Airway epithelial cell (primary cell): ENCODE measurements around the gene C22orf42. TPM values are rescaled to one million over a fixed set of nuclear protein-coding genes. Genes with fewer than 3 reads are reported as not detected.

ENCODE experiments used
- total RNA-seq: library from RNA; depleted of rRNA; stranded (reverse); fragments of >200 nt; gene quantifications from 2 replicates; pipeline ENCODE4 v1.2.3, GENCODE V29; 2015

Gene C22orf42
- not detected in 2 replicates for total RNA-seq

GRCh38 chr22:32158712-32159533 lies at the start of gene C22orf42:
Gene C22orf42 (minus strand): TSS chr22:32159303. CDS start chr22:32159215, 88 bp downstream.

GRCh38 chr22:32204856-32205722 lies 46.0 kb upstream of the C22orf42 start, which contains the start of gene RFPL2:
Gene RFPL2 (minus strand): TSS chr22:32205073. CDS start chr22:32202451, 2,622 bp downstream.

Other genes starting within 250 kb of the C22orf42 start
- gene YWHAH, start 214.8 kb downstream of the C22orf42 start, total RNA-seq = 66.4 and 74.2 TPM in 2 replicates
- 0.09 and 0.21 TPM in 2 replicates for gene SLC5A1, start 116.0 kb downstream of the C22orf42 start, total RNA-seq
- gene RFPL2, start 45.8 kb upstream of the C22orf42 start, total RNA-seq = not detected in 2 replicates
- not detected in 2 replicates for gene SLC5A4, start 96.0 kb upstream of the C22orf42 start, total RNA-seq
- gene RFPL3, start 198.6 kb upstream of the C22orf42 start, total RNA-seq = not detected in 2 replicates